Kidney epithelial cell (primary cell): ENCODE measurements around the gene OPCML. TPM values are rescaled to one million over a fixed set of nuclear protein-coding genes. Genes with fewer than 3 reads are reported as not detected.
A peak's percentile ranks its signal among the peaks of the same experiment; 100 is the strongest.

Experiments used
- DNase-seq: peaks from one replicate; pipeline ENCODE4 v3.0.0-alpha.2; 2010; ENCODE audit warnings: low read depth
- H3K27me3 ChIP-seq: 2 replicates; pipeline ENCODE4 v1.6.0; 2011; ENCODE audit warnings: low read length; ENCODE audit not compliant: control insufficient read depth, insufficient read depth
- H3K36me3 ChIP-seq: 2 replicates; pipeline ENCODE4 v1.5.1; 2011; ENCODE audit warnings: low read length; ENCODE audit not compliant: control insufficient read depth, insufficient read depth
- H3K4me3 ChIP-seq: 2 replicates; pipeline ENCODE4 v1.5.1; 2011; ENCODE audit warnings: low read depth, mild to moderate bottlenecking, control low read depth, low read length
- total RNA-seq: library from RNA; depleted of rRNA; stranded (reverse); fragments of >200 nt; gene quantifications from 2 replicates; pipeline ENCODE4 v1.2.3, GENCODE V29; 2015
- TF ChIP-seq, protein P1 (sequence below): IDR thresholded peaks from 2 replicates; pipeline ENCODE4 v1.5.1; 2011; ENCODE audit warnings: mild to moderate bottlenecking, moderate library complexity, low read length, control low read depth, inconsistent platforms; ENCODE audit not compliant: insufficient read depth, poor library complexity, severe bottlenecking

Gene OPCML
- total RNA-seq, 1 donor from 2014 or later: under 0.01 TPM

DNA sequence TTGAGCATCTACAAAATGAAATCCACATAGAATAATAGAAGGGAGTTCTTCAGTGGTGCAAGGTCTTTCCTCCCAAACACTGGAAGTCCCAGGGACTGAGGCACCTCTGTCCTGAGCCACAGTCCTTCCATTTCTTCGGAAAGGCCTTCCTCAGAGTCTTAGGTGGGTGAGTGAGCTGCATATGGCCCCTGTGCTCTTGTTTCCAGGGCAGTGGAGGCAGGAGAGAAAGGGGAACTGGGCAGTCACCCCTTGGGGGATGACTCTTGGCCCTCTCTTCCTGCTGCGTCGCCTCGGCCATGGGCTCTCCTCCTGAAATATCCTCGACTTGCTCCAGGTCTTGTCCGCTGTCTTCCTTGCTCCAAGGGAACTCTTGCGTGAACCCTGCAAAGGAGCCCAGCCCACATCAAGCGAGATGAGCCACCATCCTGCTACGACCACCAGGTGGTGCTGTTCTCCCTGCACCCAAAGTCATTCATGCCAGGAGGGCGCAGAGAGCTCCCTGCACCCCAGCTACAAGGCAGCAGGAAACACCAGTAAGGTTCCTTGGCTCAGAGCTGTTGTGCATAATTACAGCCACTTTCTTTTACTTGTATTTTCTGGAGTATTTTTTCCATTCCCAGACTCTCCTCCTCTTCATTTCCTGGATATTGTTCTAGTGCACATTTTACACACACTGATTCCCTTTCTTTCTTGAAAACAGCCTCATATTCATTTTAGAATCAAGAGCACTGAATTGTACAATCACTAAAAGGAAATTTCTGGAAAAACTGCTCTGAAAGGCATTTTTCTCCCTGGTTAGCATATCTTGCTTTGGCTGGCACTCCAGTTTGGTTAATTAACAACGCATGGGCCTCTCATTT, 397.8 kb downstream of the OPCML start:
- peak; percentile 10 for DNase-seq

DNA sequence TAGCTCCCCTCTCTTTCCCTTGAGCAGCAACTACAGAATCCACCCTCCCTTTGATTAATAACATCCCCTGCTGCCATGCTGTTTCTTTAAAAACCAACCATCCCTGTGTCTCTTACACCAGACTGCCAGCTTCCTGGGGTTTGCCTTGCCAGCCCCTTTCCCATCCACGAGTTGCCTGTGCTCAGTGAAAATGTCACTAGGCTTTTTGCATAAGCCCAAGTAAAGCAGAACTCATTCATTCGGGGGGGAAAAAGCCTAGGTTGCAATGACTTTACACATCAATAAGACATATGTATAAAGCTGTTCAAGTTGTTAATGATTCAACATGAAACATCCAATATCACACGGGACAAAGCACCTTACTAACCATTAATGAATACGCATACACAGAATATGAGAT, 398.7 kb downstream of the OPCML start:
- no peak overlapping the region for H3K4me3 ChIP-seq
- no peaks in the 10 kb centered on the region for H3K36me3 ChIP-seq
- DNase-seq: no peak
- H3K27me3 ChIP-seq: no peaks in the 10 kb centered on the region
- TF ChIP-seq, protein P1, sequence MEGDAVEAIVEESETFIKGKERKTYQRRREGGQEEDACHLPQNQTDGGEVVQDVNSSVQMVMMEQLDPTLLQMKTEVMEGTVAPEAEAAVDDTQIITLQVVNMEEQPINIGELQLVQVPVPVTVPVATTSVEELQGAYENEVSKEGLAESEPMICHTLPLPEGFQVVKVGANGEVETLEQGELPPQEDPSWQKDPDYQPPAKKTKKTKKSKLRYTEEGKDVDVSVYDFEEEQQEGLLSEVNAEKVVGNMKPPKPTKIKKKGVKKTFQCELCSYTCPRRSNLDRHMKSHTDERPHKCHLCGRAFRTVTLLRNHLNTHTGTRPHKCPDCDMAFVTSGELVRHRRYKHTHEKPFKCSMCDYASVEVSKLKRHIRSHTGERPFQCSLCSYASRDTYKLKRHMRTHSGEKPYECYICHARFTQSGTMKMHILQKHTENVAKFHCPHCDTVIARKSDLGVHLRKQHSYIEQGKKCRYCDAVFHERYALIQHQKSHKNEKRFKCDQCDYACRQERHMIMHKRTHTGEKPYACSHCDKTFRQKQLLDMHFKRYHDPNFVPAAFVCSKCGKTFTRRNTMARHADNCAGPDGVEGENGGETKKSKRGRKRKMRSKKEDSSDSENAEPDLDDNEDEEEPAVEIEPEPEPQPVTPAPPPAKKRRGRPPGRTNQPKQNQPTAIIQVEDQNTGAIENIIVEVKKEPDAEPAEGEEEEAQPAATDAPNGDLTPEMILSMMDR: no peak

More for the DNA sequence above, 397.8 kb downstream of the OPCML start:
- no peak overlapping the region for H3K4me3 ChIP-seq
- TF ChIP-seq, protein P1: peak; percentile 90
- no peaks in the 10 kb centered on the region for H3K27me3 ChIP-seq
- no peaks in the 10 kb centered on the region for H3K36me3 ChIP-seq

DNA sequence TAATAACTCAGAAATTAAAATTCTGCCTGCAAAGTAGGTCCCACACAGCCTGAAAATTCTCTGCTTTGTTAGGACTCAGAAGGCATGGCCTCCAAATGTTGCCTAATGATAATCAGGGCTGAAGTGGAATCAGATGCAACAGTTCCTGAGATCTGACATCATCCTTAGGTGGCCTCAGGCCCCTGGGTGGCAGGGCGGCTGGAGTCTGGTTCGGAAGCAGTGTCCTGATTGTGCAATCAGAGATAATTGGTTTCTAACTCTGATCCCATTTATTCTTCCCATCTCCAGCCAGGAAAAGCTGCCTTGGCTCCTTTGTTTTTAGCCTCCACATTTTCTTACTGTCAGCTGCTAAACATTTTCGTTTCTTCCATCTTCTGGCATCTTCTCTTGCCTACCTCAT, 399.3 kb downstream of the OPCML start:
- DNase-seq: no peak

DNA sequence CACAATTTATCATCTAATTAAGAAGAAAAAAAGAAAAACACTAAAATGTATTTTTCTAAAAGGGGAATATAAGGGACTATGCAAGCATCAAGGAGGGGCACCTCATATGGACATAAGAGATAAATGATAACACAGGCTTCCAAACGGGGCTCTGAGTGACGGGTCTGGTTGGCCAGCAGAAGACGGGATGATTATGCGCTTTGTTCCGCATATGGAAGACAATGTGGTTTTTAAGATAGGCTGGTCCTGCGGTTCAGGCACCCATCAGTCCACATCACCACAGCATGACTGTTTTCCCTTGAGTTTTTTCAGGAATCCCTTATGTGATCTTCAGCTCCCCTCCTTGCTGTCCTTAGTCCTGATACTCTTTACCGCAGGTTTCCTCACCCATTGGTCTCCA, 404.6 kb downstream of the OPCML start:
- Histone ChIP-seq H3K36me3 (no peaks in the 10 kb centered on the region), H3K4me3 (no peak overlapping the region), H3K27me3 (no peaks in the 10 kb centered on the region)
- TF ChIP-seq, protein P1: no peak
- DNase-seq: no peak

More for the DNA sequence above, 399.3 kb downstream of the OPCML start:
- TF ChIP-seq, protein P1: no peak
- no peak overlapping the region for H3K4me3 ChIP-seq
- H3K36me3 ChIP-seq: no peaks in the 10 kb centered on the region
- H3K27me3 ChIP-seq: no peaks in the 10 kb centered on the region

DNA sequence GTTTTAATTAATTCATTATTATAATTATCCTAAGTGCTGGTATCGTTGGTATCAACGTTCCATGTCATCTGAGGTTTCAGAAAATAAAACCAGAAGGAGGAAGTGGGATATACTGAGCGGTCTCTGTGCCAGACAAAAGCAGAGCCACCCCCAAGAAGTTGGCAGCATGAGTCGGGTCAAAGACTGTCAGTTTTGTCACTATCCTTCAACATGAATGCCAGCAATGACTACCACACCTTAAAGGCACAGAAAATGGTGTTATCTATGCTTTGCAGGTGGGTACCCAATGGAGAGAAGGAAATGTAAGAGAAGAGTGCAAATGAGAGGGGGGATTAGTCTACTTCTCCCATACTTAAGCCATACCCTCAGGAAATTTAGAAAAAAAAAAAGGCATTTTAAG, 408.5 kb downstream of the OPCML start:
- TF ChIP-seq, protein P1: no peak
- no peak overlapping the region for H3K4me3 ChIP-seq
- DNase-seq: no peak
- H3K36me3 ChIP-seq: no peaks in the 10 kb centered on the region
- no peaks in the 10 kb centered on the region for H3K27me3 ChIP-seq
